Transverse colon (tissue), 4 donors: Measurements from ENCODE around the gene MBNL1. TPM values are rescaled to one million over a fixed set of nuclear protein-coding genes. Genes with fewer than 3 reads are reported as not detected.

ENCODE experiments used
- DNase-seq: peaks from one replicate; pipeline ENCODE4 v3.0.0-alpha.2; 2019
- H3K27ac ChIP-seq, 4 donors: fragments of 200-600 bp; sonication (generic); 2 replicates each; pipeline ENCODE4 v1.5.1; 2016 to 2018; ENCODE audit warnings: inconsistent platforms in 4 of 4
- H3K27me3 ChIP-seq: fragments of 200-600 bp; sonication (generic); 2 replicates; pipeline ENCODE4 v1.5.1; 2017; ENCODE audit warnings: inconsistent platforms
- H3K36me3 ChIP-seq, 4 donors: fragments of 200-600 bp; sonication (generic); 2 replicates each; pipeline ENCODE4 v1.5.1; 2017 to 2019; ENCODE audit warnings: inconsistent platforms in 4 of 4
- H3K4me1 ChIP-seq, 4 donors: fragments of 200-600 bp; sonication (generic); 2 replicates each; pipeline ENCODE4 v1.5.1; 2017 to 2020; ENCODE audit warnings: inconsistent platforms in 4 of 4
- H3K4me3 ChIP-seq, 4 donors: fragments of 200-600 bp; sonication (generic); 1 replicate in 1 of 4; 2 replicates in 3 of 4; pipeline versions ENCODE4 v1.5.1 to v1.6.1; 2017 to 2019; ENCODE audit warnings: inconsistent platforms in 4 of 4
- H3K9me3 ChIP-seq, 2 donors: fragments of 200-600 bp; sonication (generic); 2 replicates each; pipeline ENCODE4 v1.5.1; 2017 to 2019; ENCODE audit warnings: inconsistent platforms in 2 of 2
- EP300 ChIP-seq: sonication (generic); formaldehyde crosslinking; IDR thresholded peaks from one replicate; pipeline ENCODE4 v1.6.1; 2017; ENCODE audit warnings: antibody characterized with exemption, low read depth
- POLR2A ChIP-seq: fragments of 450-650 bp; IDR thresholded peaks from one replicate; pipeline ENCODE4 v1.6.1; 2016; ENCODE audit warnings: antibody characterized with exemption, mild to moderate bottlenecking, moderate library complexity
- POLR2AphosphoS5 ChIP-seq, 3 donors: sonication (generic); formaldehyde crosslinking; IDR thresholded peaks; one replicate each; pipeline ENCODE4 v1.6.1; 2016; ENCODE audit warnings: antibody characterized with exemption in 3 of 3
- WGBS, 2 donors: methylation state at CpG; one replicate each; pipeline ENCODE4 v1.1.5; 2018; ENCODE audit warnings: low coverage in 1 of 2; 5-methylcytosine and 5-hydroxymethylcytosine counted together
- in situ Hi-C, 4 donors: fragments of 200-750 bp; cut with MboI; loops; one replicate each; pipeline versions ENCODE4 v1.15.0 to v1.15.1; 2017; ENCODE audit warnings: low sequenced_read_pairs in 3 of 4, low pct_ligation_motif_present in 1 of 4, low pct_unique_long_range_greater_than_20kb in 1 of 4
- intact Hi-C: fragments of 100-400 bp; cut with DNase I; formaldehyde crosslinking; loops from one replicate; pipeline ENCODE4 v1.15.1; 2023; ENCODE audit warnings: low total_unique reads
- total RNA-seq, 4 donors: library from RNA; depleted of rRNA; stranded (reverse); fragments of >200 nt; gene quantifications; one replicate each; pipeline ENCODE4 v1.1.0, GENCODE V29; 2016
- TF ChIP-seq, protein P1 (sequence below), 5 experiments: fragments of 200-600 bp in 3 of 5; fragments of 450-650 bp in 2 of 5; sonication (generic) in 3 of 5; IDR thresholded peaks; 1 replicate in 2 of 5; 2 replicates in 3 of 5; pipeline ENCODE4 v1.5.1; 2016 to 2017; ENCODE audit warnings: antibody characterized with exemption in 5 of 5, inconsistent platforms in 3 of 5, mild to moderate bottlenecking in 2 of 5, moderate library complexity in 1 of 5

The MBNL1 gene
- total RNA-seq, 4 donors from 2014 or later, result 232 to 658 (median 509) TPM

- TF ChIP-seq POLR2AphosphoS5 (IDR thresholded peaks at IDR 0.05) (peak; percentile 4 to 61 (median 55)), EP300 (peak; percentile 69), POLR2A (no peak)
- TF ChIP-seq, protein P1, sequence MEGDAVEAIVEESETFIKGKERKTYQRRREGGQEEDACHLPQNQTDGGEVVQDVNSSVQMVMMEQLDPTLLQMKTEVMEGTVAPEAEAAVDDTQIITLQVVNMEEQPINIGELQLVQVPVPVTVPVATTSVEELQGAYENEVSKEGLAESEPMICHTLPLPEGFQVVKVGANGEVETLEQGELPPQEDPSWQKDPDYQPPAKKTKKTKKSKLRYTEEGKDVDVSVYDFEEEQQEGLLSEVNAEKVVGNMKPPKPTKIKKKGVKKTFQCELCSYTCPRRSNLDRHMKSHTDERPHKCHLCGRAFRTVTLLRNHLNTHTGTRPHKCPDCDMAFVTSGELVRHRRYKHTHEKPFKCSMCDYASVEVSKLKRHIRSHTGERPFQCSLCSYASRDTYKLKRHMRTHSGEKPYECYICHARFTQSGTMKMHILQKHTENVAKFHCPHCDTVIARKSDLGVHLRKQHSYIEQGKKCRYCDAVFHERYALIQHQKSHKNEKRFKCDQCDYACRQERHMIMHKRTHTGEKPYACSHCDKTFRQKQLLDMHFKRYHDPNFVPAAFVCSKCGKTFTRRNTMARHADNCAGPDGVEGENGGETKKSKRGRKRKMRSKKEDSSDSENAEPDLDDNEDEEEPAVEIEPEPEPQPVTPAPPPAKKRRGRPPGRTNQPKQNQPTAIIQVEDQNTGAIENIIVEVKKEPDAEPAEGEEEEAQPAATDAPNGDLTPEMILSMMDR (IDR thresholded peaks at IDR 0.05), result no peak
- no peak overlapping the region for H3K4me3 ChIP-seq
- no peaks in the 10 kb centered on the region for H3K27me3 ChIP-seq
- in situ Hi-C loops, result no loop called here
- H3K4me1 ChIP-seq, result peaks cover 43 to 82% (median 53%) of the 10 kb centered on the region in 4 donors
- intact Hi-C loops, result no loop called here
- no peaks in the 10 kb centered on the region for H3K9me3 ChIP-seq
- 76% methylated on average over 2 of the region's 2 CpGs; no CpG with 5 or more reads in 1 of the 2 donors for WGBS, 2 donors
- H3K36me3 ChIP-seq, result no peaks in the 10 kb centered on the region
- peak overlapping the region; percentile 38 to 77 (median 74) for H3K27ac ChIP-seq
- DNase-seq, result peak; percentile 48
Measured at GRCh38 chr3:152403632-152404066, 134.9 kb downstream of the MBNL1 start.

DNA sequence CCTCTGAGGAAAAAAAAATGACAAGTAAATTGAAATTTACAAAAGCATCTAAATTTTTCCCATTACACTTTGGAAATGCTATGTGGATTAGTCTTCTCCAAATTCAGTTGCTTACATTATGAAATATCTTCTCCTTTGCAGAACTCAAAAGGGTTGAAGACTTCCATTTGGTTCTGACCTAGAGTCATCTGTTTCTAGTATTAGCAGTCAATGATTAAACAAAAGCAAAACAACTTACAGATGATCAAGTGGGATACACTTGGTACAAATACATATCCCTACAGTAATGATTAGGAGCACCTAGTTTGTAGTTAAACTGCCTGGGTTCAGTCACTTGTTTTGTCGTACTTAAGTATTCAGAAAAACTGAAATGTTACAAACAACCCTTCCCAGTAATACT, 136.2 kb downstream of the MBNL1 start:
- WGBS, 2 donors, result 76% methylated on average over 1 of the region's 1 CpG; no CpG with 5 or more reads in 1 of the 2 donors
- peaks cover 30 to 75% (median 43%) of the 10 kb centered on the region in 4 donors for H3K4me1 ChIP-seq
- no peaks in the 10 kb centered on the region for H3K27me3 ChIP-seq
- H3K36me3 ChIP-seq, result no peaks in the 10 kb centered on the region
- no peak overlapping the region for H3K4me3 ChIP-seq
- intact Hi-C loops (no loop called here), in situ Hi-C loops (no loop called here)
- no peak for DNase-seq
- no peaks in the 10 kb centered on the region for H3K9me3 ChIP-seq
- peak overlapping the region; percentile 57 to 78 (median 70) for H3K27ac ChIP-seq
- no peak for TF ChIP-seq POLR2AphosphoS5 (IDR thresholded peaks at IDR 0.05)
- no peak for TF ChIP-seq POLR2A
- TF ChIP-seq, protein P1 (IDR thresholded peaks at IDR 0.05), result no peak
- TF ChIP-seq EP300, result no peak

DNA sequence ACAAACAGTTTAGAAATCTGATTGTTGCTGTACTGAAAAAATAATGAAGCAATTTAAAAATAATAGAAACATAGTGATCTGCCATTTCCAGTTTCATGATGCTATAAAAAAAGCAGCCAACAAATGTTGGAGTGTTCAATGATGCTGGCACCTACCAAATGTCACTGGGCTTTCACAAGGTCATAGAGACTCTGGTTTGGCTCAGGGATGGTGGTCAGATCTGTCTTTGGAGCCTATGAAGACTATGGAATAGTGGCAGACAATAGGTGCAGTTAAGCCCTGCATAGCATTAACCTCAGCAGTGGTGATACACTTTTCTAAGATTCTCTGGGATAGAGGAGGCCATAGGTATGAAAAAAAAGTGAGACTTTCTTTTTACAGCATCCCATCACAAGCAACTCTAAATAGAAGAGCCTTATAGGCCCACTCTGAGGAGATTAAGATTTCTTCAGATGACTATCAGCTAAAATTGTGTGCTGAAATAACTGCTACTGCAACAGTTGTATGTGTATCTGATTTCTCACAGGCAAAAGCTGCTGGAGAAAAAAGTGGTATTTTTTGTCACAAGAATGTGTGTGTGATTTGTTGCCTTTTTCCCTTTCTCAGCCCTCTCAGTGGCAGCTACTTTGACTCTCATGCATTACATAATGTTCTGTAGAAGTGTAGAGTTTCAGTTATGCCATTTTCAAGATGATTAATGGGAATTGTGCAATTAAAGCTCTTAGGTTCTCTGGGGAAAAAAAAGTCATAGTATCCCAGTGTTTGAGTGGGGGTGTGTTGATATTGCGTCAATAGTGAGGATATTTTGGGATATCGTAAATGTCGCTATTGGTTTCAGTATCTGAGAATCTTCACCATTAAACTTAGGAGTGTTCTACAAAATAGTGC, 137.4 kb downstream of the MBNL1 start:
- Histone ChIP-seq H3K9me3 (no peaks in the 10 kb centered on the region), H3K4me3 (no peak overlapping the region), H3K27ac (peak overlapping the region; percentile 57 to 78 (median 70)), H3K36me3 (no peaks in the 10 kb centered on the region), H3K27me3 (no peaks in the 10 kb centered on the region), H3K4me1 (peaks cover 18 to 63% (median 33%) of the 10 kb centered on the region in 4 donors)
- in situ Hi-C loops, result no loop called here
- TF ChIP-seq POLR2AphosphoS5 (IDR thresholded peaks at IDR 0.05) (peak; percentile 40 to 90 (median 77)), POLR2A (no peak)
- intact Hi-C loops, result no loop called here
- DNase-seq, result no peak
- WGBS, 2 donors, result 81 to 88% methylated on average over 3 of the region's 3 CpGs

GRCh38 chr3:152413240-152413639, 144.5 kb downstream of the MBNL1 start:
- 91 to 94% methylated on average over 2 of the region's 2 CpGs for WGBS, 2 donors
- in situ Hi-C loops (no loop called here), intact Hi-C loops (no loop called here)
- H3K9me3 ChIP-seq, result no peaks in the 10 kb centered on the region
- peaks cover 0 to 23% (median 2%) of the 10 kb centered on the region in 4 donors for H3K4me1 ChIP-seq
- TF ChIP-seq, protein P1 (IDR thresholded peaks at IDR 0.05), result no peak
- no peak for TF ChIP-seq POLR2AphosphoS5 (IDR thresholded peaks at IDR 0.05)
- no peak for TF ChIP-seq POLR2A
- no peak for TF ChIP-seq EP300
- H3K36me3 ChIP-seq, result peaks cover 0 to 8% (median 4%) of the 10 kb centered on the region in 4 donors
- DNase-seq, result no peak
- H3K27ac ChIP-seq, result peak overlapping the region in 1 of 4 donors; percentile 5
- H3K27me3 ChIP-seq, result no peaks in the 10 kb centered on the region
- H3K4me3 ChIP-seq, result no peak overlapping the region
